Breast epithelium (tissue), 4 donors: Measurements from ENCODE around the gene EMC6. TPM values are rescaled to one million over a fixed set of nuclear protein-coding genes. Genes with fewer than 3 reads are reported as not detected.

Experiments
- DNase-seq, 2 donors: peaks; one replicate each; pipeline ENCODE4 v3.0.0-alpha.2; 2019; ENCODE audit warnings: low spot score in 2 of 2
- H3K27ac ChIP-seq, 2 donors: fragments of 200-600 bp; sonication (generic) in 1 of 2; one replicate each; pipeline ENCODE4 v1.5.1; 2016 to 2019; ENCODE audit warnings: mild to moderate bottlenecking in 1 of 2
- H3K27me3 ChIP-seq, 2 donors: fragments of 200-600 bp; sonication (generic) in 1 of 2; one replicate each; pipeline versions ENCODE4 v1.5.1 to v1.6.0; 2017 to 2019; ENCODE audit warnings: control low read depth in 1 of 2, mild to moderate bottlenecking in 1 of 2
- H3K36me3 ChIP-seq: fragments of 200-600 bp; one replicate; pipeline ENCODE4 v1.5.1; 2019
- H3K4me1 ChIP-seq, 2 donors: fragments of 200-600 bp; sonication (generic); one replicate each; pipeline ENCODE4 v1.5.1; 2016 to 2019; ENCODE audit warnings: control low read depth in 1 of 2
- H3K4me3 ChIP-seq, 3 donors: fragments of 200-600 bp; sonication (generic); 1 replicate in 2 of 3; 2 replicates in 1 of 3; pipeline ENCODE4 v1.5.1; 2016 to 2019; ENCODE audit warnings: mild to moderate bottlenecking in 3 of 3, moderate library complexity in 2 of 3
- H3K9me3 ChIP-seq, 2 donors: fragments of 200-600 bp; sonication (generic) in 1 of 2; one replicate each; pipeline ENCODE4 v1.5.1; 2016 to 2019; ENCODE audit warnings: control low read depth in 1 of 2
- POLR2A ChIP-seq: fragments of 450-650 bp; IDR thresholded peaks from one replicate; pipeline ENCODE4 v1.6.1; 2016; ENCODE audit warnings: antibody characterized with exemption, mild to moderate bottlenecking, moderate library complexity
- POLR2AphosphoS5 ChIP-seq, 3 donors: sonication (generic); formaldehyde crosslinking; IDR thresholded peaks; one replicate each; pipeline ENCODE4 v1.6.1; 2017; ENCODE audit warnings: antibody characterized with exemption in 3 of 3
- intact Hi-C: fragments of 100-400 bp; cut with DNase I; formaldehyde crosslinking; loops from one replicate; pipeline ENCODE4 v1.15.1; 2023; ENCODE audit warnings: low total_unique reads
- total RNA-seq, 3 donors: library from RNA; depleted of rRNA; stranded (reverse); fragments of >200 nt; gene quantifications; one replicate each; pipeline ENCODE4 v1.1.0, GENCODE V29; 2016
- TF ChIP-seq, protein P1 (sequence below), 3 donors: fragments of 450-650 bp; IDR thresholded peaks; one replicate each; pipeline ENCODE4 v1.5.1; 2016 to 2017; ENCODE audit warnings: antibody characterized with exemption in 3 of 3, mild to moderate bottlenecking in 3 of 3, moderate library complexity in 3 of 3

Gene EMC6
- total RNA-seq, 3 donors from 2014 or later, result 12.5 to 19.0 (median 15.1) TPM

- intact Hi-C loops, result loop anchor here (10.0 kb wide), 1 partner anchor 1737 kb away; the partner anchor contains the start of gene NUP88
Measured at GRCh38 chr17:3678095-3678820, 9.6 kb downstream of the EMC6 start.

DNA sequence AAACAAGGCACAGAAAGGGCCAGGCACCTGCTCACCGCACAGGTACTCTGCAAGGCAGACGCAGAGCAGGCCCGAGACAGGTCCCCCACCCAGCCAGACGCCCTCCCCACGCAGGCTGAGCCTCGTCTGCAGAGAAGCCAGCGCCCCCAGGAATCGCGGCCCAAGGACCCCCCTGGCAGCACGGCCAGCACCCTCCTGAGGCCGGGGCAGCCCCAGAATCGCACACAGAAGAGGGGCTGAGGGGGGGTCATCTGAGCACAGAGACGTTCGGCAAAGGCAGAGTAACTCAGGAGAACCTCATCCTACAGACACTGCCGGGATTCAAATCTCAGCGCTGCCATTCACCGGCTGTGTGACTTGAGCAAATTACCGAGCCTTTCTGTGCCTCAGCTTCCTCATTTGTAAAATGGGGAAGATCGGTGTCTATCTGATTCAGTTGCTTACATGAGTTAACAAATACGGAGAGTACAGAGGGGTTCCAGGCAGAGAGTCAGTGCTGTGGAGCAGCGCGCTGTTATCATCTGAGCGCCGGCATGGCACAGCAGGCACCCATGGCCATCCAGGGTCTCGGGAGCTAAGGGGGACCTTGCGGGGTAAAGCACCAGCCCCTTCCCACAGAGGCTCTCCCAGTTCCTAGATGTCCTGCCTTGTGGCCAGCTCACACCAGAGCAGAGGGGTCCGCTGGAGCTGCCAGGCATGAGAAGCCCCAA is 10.4 kb downstream of the EMC6 start:
- no peaks in the 10 kb centered on the region for H3K4me1 ChIP-seq
- H3K36me3 ChIP-seq, result no peaks in the 10 kb centered on the region
- H3K4me3 ChIP-seq, result no peak overlapping the region
- TF ChIP-seq POLR2A (no peak), POLR2AphosphoS5 (IDR thresholded peaks at IDR 0.05) (no peak)
- TF ChIP-seq, protein P1, sequence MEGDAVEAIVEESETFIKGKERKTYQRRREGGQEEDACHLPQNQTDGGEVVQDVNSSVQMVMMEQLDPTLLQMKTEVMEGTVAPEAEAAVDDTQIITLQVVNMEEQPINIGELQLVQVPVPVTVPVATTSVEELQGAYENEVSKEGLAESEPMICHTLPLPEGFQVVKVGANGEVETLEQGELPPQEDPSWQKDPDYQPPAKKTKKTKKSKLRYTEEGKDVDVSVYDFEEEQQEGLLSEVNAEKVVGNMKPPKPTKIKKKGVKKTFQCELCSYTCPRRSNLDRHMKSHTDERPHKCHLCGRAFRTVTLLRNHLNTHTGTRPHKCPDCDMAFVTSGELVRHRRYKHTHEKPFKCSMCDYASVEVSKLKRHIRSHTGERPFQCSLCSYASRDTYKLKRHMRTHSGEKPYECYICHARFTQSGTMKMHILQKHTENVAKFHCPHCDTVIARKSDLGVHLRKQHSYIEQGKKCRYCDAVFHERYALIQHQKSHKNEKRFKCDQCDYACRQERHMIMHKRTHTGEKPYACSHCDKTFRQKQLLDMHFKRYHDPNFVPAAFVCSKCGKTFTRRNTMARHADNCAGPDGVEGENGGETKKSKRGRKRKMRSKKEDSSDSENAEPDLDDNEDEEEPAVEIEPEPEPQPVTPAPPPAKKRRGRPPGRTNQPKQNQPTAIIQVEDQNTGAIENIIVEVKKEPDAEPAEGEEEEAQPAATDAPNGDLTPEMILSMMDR (IDR thresholded peaks at IDR 0.05), result no peak
- H3K27ac ChIP-seq, result no peak overlapping the region
- H3K9me3 ChIP-seq, result no peaks in the 10 kb centered on the region
- no peak for DNase-seq
- peaks cover 0 to 19% of the 10 kb centered on the region in 2 donors for H3K27me3 ChIP-seq
- intact Hi-C loops, result loop anchor here (10.0 kb wide), 1 partner anchor 1736 kb away; the partner anchor contains the start of gene NUP88

More at GRCh38 chr17:3678095-3678820, 9.6 kb downstream of the EMC6 start:
- DNase-seq, result no peak
- Histone ChIP-seq H3K4me3 (no peak overlapping the region), H3K27me3 (peaks cover 0 to 13% of the 10 kb centered on the region in 2 donors), H3K4me1 (no peaks in the 10 kb centered on the region), H3K27ac (no peak overlapping the region), H3K9me3 (no peaks in the 10 kb centered on the region), H3K36me3 (no peaks in the 10 kb centered on the region)
- TF ChIP-seq, protein P1 (IDR thresholded peaks at IDR 0.05), result no peak
- no peak for TF ChIP-seq POLR2A
- TF ChIP-seq POLR2AphosphoS5 (IDR thresholded peaks at IDR 0.05), result no peak

GRCh38 chr17:3679531-3680126 is 11.0 kb downstream of the EMC6 start:
- no peaks in the 10 kb centered on the region for H3K4me1 ChIP-seq
- DNase-seq, result no peak
- no peak overlapping the region for H3K4me3 ChIP-seq
- H3K27ac ChIP-seq, result no peak overlapping the region
- H3K36me3 ChIP-seq, result no peaks in the 10 kb centered on the region
- H3K27me3 ChIP-seq, result peaks cover 0 to 24% of the 10 kb centered on the region in 2 donors
- TF ChIP-seq, protein P1 (IDR thresholded peaks at IDR 0.05), result no peak
- TF ChIP-seq POLR2A (no peak), POLR2AphosphoS5 (IDR thresholded peaks at IDR 0.05) (no peak)
- intact Hi-C loops, result loop anchor here (10.0 kb wide), 1 partner anchor 1735 kb away; the partner anchor contains the start of gene NUP88
- no peaks in the 10 kb centered on the region for H3K9me3 ChIP-seq

- intact Hi-C loops, result no loop called here
- no peak for DNase-seq
- Histone ChIP-seq H3K36me3 (no peaks in the 10 kb centered on the region), H3K27ac (no peak overlapping the region), H3K9me3 (no peaks in the 10 kb centered on the region), H3K4me1 (no peaks in the 10 kb centered on the region), H3K4me3 (no peak overlapping the region), H3K27me3 (peaks cover 0 to 31% of the 10 kb centered on the region in 2 donors)
- TF ChIP-seq POLR2A (no peak), POLR2AphosphoS5 (IDR thresholded peaks at IDR 0.05) (no peak)
- TF ChIP-seq, protein P1 (IDR thresholded peaks at IDR 0.05), result no peak
Measured at GRCh38 chr17:3681057-3681456, 12.4 kb downstream of the EMC6 start.
